ENCODE results near the gene NDNF.
A peak's percentile ranks its signal among the peaks of the same experiment; 100 is the strongest.

Gene NDNF

GRCh38 chr4:121107507-121107906, 35.2 kb upstream of the NDNF start:
- DNase-seq (ENCODE audit: low read depth), result no peak
- H3K4me3 ChIP-seq (ENCODE audit: low read depth, low read length), result no peak overlapping the region
- TF ChIP-seq CTCF (IDR thresholded peaks at IDR 0.05; ENCODE audit: insufficient read depth, low read depth, low read length, missing control alignments), result no peak

GRCh38 chr4:121100093-121100775, 27.9 kb upstream of the NDNF start:
- no peak for TF ChIP-seq CTCF (IDR thresholded peaks at IDR 0.05; ENCODE audit: insufficient read depth, low read depth, low read length, missing control alignments)
- H3K4me3 ChIP-seq (ENCODE audit: low read depth, low read length), result no peak overlapping the region
- no peak for DNase-seq (ENCODE audit: low read depth)

GRCh38 chr4:121098266-121098665, 25.9 kb upstream of the NDNF start:
- no peak for TF ChIP-seq CTCF (IDR thresholded peaks at IDR 0.05; ENCODE audit: insufficient read depth, low read depth, low read length, missing control alignments)
- H3K4me3 ChIP-seq (ENCODE audit: low read depth, low read length), result no peak overlapping the region
- no peak for DNase-seq (ENCODE audit: low read depth)

- DNase-seq (ENCODE audit: low read depth), result no peak
- no peak overlapping the region for H3K4me3 ChIP-seq (ENCODE audit: low read depth, low read length)
- TF ChIP-seq CTCF (IDR thresholded peaks at IDR 0.05; ENCODE audit: insufficient read depth, low read depth, low read length, missing control alignments), result peak; percentile 11
Measured at GRCh38 chr4:121096629-121097028, 24.3 kb upstream of the NDNF start.

- no peak for DNase-seq (ENCODE audit: low read depth)
- no peak overlapping the region for H3K4me3 ChIP-seq (ENCODE audit: low read depth, low read length)
- no peak for TF ChIP-seq CTCF (IDR thresholded peaks at IDR 0.05; ENCODE audit: insufficient read depth, low read depth, low read length, missing control alignments)
Measured at GRCh38 chr4:121096191-121096590, 23.9 kb upstream of the NDNF start.

GRCh38 chr4:121094297-121094966, 22.1 kb upstream of the NDNF start:
- no peak for DNase-seq (ENCODE audit: low read depth)
- no peak for TF ChIP-seq CTCF (IDR thresholded peaks at IDR 0.05; ENCODE audit: insufficient read depth, low read depth, low read length, missing control alignments)
- no peak overlapping the region for H3K4me3 ChIP-seq (ENCODE audit: low read depth, low read length)

All from GM12865 (cell line).